GM12878 (cell line): ENCODE results near the gene CCP110. TPM values are rescaled to one million over a fixed set of nuclear protein-coding genes. Genes with fewer than 3 reads are reported as not detected.

Experiments
- ATAC-seq: fragments of 200-7000 bp; cut with Tn5 transposase; 3 replicates; pipeline ENCODE4 v1.9.1; 2020; ENCODE audit warnings: mild to moderate bottlenecking, moderate library complexity
- BruUV-seq: library from RNA; stranded (reverse); fragments of 400-500 nt; replicated peaks from 2 replicates; lab custom pipeline; 2021; lab: Mats Ljungman, UMichigan
- CTCF ChIA-PET: fragments of 300-600 bp; sonication (Branson Sonifier 250); formaldehyde crosslinking; extraction: SDS; loops from one replicate; lab custom pipeline; 2021; ENCODE audit warnings: inconsistent platforms; lab: Yijun Ruan, JAX
- POLR2A ChIA-PET: fragments of 350-600 bp; formaldehyde crosslinking; extraction: SDS; loops from one replicate; lab custom pipeline; 2021; ENCODE audit warnings: inconsistent platforms; lab: Charles Lee
- RAD21 ChIA-PET: fragments of 300-600 bp; sonication (Branson Sonifier 250); formaldehyde crosslinking; loops from one replicate; lab custom pipeline; 2023; ENCODE audit warnings: antibody characterized with exemption; ENCODE audit not compliant: unreplicated experiment; lab: Charles Lee
- SMC1A ChIA-PET: fragments of 300-600 bp; sonication (Branson Sonifier 250); formaldehyde crosslinking; loops from one replicate; lab custom pipeline; 2023; ENCODE audit not compliant: unreplicated experiment, uncharacterized antibody; lab: Charles Lee
- DNase-seq: peaks from one replicate; pipeline ENCODE4 v3.0.0-alpha.2; 2011; ENCODE audit warnings: low read depth, low spot score
- FAIRE-seq: peaks from 3 replicates; lab custom pipeline; 2011; peaks lifted over from hg19 to GRCh38; lab: Jason Lieb, UNC
- H2AFZ ChIP-seq: 2 replicates; pipeline ENCODE4 v1.6.0; 2011; ENCODE audit warnings: low read depth, low read length, control low read depth; ENCODE audit not compliant: control insufficient read depth
- H3K27ac ChIP-seq: 2 replicates; pipeline ENCODE4 v1.5.1; 2011; ENCODE audit warnings: control low read depth; ENCODE audit not compliant: control insufficient read depth, insufficient read depth
- H3K27me3 ChIP-seq, 2 experiments: replicated peaks in 1 of 2; 2 replicates each; pipeline versions ENCODE4 v1.6.0 to v1.6.1; 2011; ENCODE audit warnings: low read length in 1 of 2; ENCODE audit not compliant: control insufficient read depth in 2 of 2, insufficient read depth in 2 of 2
- H3K36me3 ChIP-seq, 2 experiments: 2 replicates each; pipeline ENCODE4 v1.5.1; 2011; ENCODE audit warnings: low read length in 1 of 2; ENCODE audit not compliant: control insufficient read depth in 2 of 2, insufficient read depth in 2 of 2
- H3K4me1 ChIP-seq: 2 replicates; pipeline ENCODE4 v1.6.1; 2011; ENCODE audit warnings: mild to moderate bottlenecking, low read length, moderate library complexity, mixed read lengths; ENCODE audit not compliant: control insufficient read depth, insufficient read depth
- H3K4me2 ChIP-seq: 2 replicates; pipeline ENCODE4 v1.6.0; 2011; ENCODE audit warnings: control low read depth; ENCODE audit not compliant: control insufficient read depth, insufficient read depth
- H3K4me3 ChIP-seq: fragments of 200-600 bp; sonication (generic); 2 replicates; pipeline ENCODE4 v1.5.1; 2016
- H3K79me2 ChIP-seq: 2 replicates; pipeline ENCODE4 v1.6.0; 2011; ENCODE audit warnings: low read length; ENCODE audit not compliant: control insufficient read depth, insufficient read depth
- H3K9ac ChIP-seq: 2 replicates; pipeline ENCODE4 v1.8.0; 2011; ENCODE audit warnings: low read length, control low read depth, mixed read lengths; ENCODE audit not compliant: control insufficient read depth, insufficient read depth
- H3K9me3 ChIP-seq: replicated peaks from 3 replicates; pipeline ENCODE4 v1.5.1; 2011; ENCODE audit warnings: mild to moderate bottlenecking, low read length; ENCODE audit not compliant: control insufficient read depth, insufficient read depth
- H4K20me1 ChIP-seq: 2 replicates; pipeline ENCODE4 v1.6.0; 2011; ENCODE audit not compliant: control insufficient read depth, insufficient read depth
- EP300 ChIP-seq, 2 experiments: fragments of 150-350 bp in 1 of 2; IDR thresholded peaks; 2 replicates each; pipeline ENCODE4 v1.6.1; 2011 to 2012; ENCODE audit warnings: low read depth in 2 of 2, low read length in 2 of 2, borderline replicate concordance in 1 of 2, improper control_type of control experiment in 1 of 2, inconsistent platforms in 1 of 2; ENCODE audit not compliant: control insufficient read depth in 1 of 2
- FOS ChIP-seq: IDR thresholded peaks from 3 replicates; pipeline ENCODE4 v1.6.1; 2011; ENCODE audit warnings: borderline replicate concordance; ENCODE audit not compliant: insufficient read length; ENCODE audit errors: extremely low read depth
- IKZF2 ChIP-seq, 2 experiments: fragments of 450-650 bp; IDR thresholded peaks; 2 replicates each; pipeline ENCODE4 v1.6.1; 2017; ENCODE audit warnings: mild to moderate bottlenecking in 2 of 2, moderate library complexity in 2 of 2
- MYB ChIP-seq: fragments of 150-350 bp; IDR thresholded peaks from 2 replicates; pipeline ENCODE4 v1.6.1; 2014; ENCODE audit warnings: mild to moderate bottlenecking, low read depth, low read length, borderline replicate concordance
- RB1 ChIP-seq: fragments of 450-650 bp; formaldehyde crosslinking; IDR thresholded peaks from 2 replicates; pipeline ENCODE4 v1.6.1; 2017; ENCODE audit warnings: mild to moderate bottlenecking, borderline replicate concordance
- SPI1 ChIP-seq: IDR thresholded peaks from 2 replicates; pipeline ENCODE4 v1.6.1; 2011; ENCODE audit warnings: low read depth, mild to moderate bottlenecking, low read length, moderate library complexity, borderline replicate concordance; ENCODE audit not compliant: insufficient read depth
- ZZZ3 ChIP-seq: IDR thresholded peaks from 2 replicates; pipeline ENCODE4 v1.6.1; 2011; ENCODE audit warnings: low read depth; ENCODE audit not compliant: control insufficient read depth, insufficient read length
- WGBS: methylation state at CpG from one replicate; pipeline ENCODE4 v1.1.6; 2016; ENCODE audit warnings: low lambda C conversion rate; ENCODE audit not compliant: insufficient replicate concordance, insufficient coverage; ENCODE audit errors: missing lambda C conversion rate; 5-methylcytosine and 5-hydroxymethylcytosine counted together
- in situ Hi-C: fragments of 300-500 bp; cut with MboI; formaldehyde crosslinking; loops from 9 replicates; pipeline ENCODE4 v1.14.3; 2018; ENCODE audit warnings: mixed read lengths
- intact Hi-C: fragments of 100-400 bp; cut with micrococcal nuclease; formaldehyde crosslinking; loops from one replicate; pipeline ENCODE4 v1.14.2; 2022; ENCODE audit not compliant: unreplicated experiment
- polyA plus RNA-seq, 11 experiments: library from polyadenylated mRNA; depleted of rRNA in 4 of 11; unstranded in 6 of 11; stranded (reverse) in 5 of 11; fragments of >200 nt; fragmentation: Nextera tagmentation in 4 of 11; fragmentation: Illumina TruSeq in 1 of 11; extraction: Ambion mirVana in 4 of 11; extraction: Trizol in 1 of 11; gene quantifications; 1 replicate in 1 of 11; 2 replicates in 10 of 11; pipeline versions ENCODE4 v1.2.1 to v1.2.3, GENCODE V29; 2011 to 2016; ENCODE audit warnings: inconsistent platforms in 2 of 11, missing spikeins in 2 of 11, low read depth in 1 of 11
- total RNA-seq, 4 experiments: library from RNA; depleted of rRNA in 3 of 4; stranded (reverse); fragments of >200 nt in 3 of 4; fragmentation: Illumina TruSeq in 1 of 4; extraction: Trizol in 1 of 4; gene quantifications; 2 replicates each; pipeline versions ENCODE4 v1.2.1 to v1.2.3, GENCODE V29; 2013 to 2021

Gene CCP110
- total and polyA plus RNA-seq, 10 of the 15 experiments (the other 5 are each of a cell fraction or from before 2014, with no cell fraction given) = 6.4 to 38.1 (median 26.7) TPM

DNA sequence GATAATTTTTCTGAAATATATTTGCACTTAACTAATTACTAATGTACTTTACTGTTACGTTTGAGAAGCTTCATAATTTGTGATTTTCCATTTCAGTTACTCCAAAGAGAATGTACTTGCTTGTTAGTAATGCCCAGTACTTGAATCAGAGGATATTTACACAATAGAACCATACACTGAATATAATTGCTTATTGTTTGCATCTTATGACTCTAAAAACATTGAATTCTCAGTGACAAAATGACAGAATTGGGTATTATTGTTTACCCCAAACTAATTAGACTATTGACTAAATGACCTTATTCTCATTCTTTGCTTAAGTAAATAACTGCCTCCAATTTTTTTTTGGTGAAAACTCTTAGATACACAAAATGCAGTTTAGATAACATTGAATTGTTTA lies 8.9 kb downstream of the CCP110 start:
- Histone ChIP-seq H3K79me2 (peaks cover 4% of the 10 kb centered on the region), H3K9ac (no peak overlapping the region), H3K4me2 (no peak overlapping the region), H3K4me3 (no peak overlapping the region), H3K4me1 (no peaks in the 10 kb centered on the region), H3K27me3 (no peaks in the 10 kb centered on the region), H3K9me3 (no peaks in the 10 kb centered on the region), H4K20me1 (no peaks in the 10 kb centered on the region), H3K27ac (no peak overlapping the region), H2AFZ (no peak overlapping the region), H3K36me3 (peaks cover 2 to 12% of the 10 kb centered on the region in 2 experiments; a peak in 3 of 4 replicates)
- DNase-seq = no peak
- BruUV-seq = no TSS peak
- in situ Hi-C loops (no loop called here), intact Hi-C loops (no loop called here)
- TF ChIP-seq ZZZ3 (no peak), RB1 (no peak), SPI1 (no peak), EP300 (IDR thresholded peaks at IDR 0.05; ENCODE audit: borderline replicate concordance in 1 of 2, control insufficient read depth in 1 of 2, low read depth in 2 of 2, low read length in 2 of 2) (no peak), IKZF2 (IDR thresholded peaks at IDR 0.05) (no peak), FOS (no peak), MYB (no peak)
- SMC1A ChIA-PET = interaction anchor here (1.3 kb wide), 1 partner anchor 17 kb away, joined by 4 read pairs; no protein-coding TSS in a partner anchor
- no peak for FAIRE-seq
- CTCF ChIA-PET = interaction anchor here (1.0 kb wide), 1 partner anchor 23 kb away, joined by 4 read pairs; the partner anchor contains the start of gene VPS35L
- POLR2A ChIA-PET = no interaction called here
- WGBS = 37% methylated on average over 1 of the region's 1 CpG
- RAD21 ChIA-PET = no interaction called here
- no peak for ATAC-seq
